ENCODE measurements around the gene USF3.

GRCh38 chr3:113659996-113660395 is 36.4 kb downstream of the USF3 start:
- TF ChIP-seq CTCF (IDR thresholded peaks at IDR 0.05; ENCODE audit: poor library complexity) (no peak), EZH2 (IDR thresholded peaks at IDR 0.05; ENCODE audit: borderline replicate concordance) (no peak)

Measured in hepatocyte (in vitro differentiated cells).